ENCODE data around the gene TUBG2. TPM values are rescaled to one million over a fixed set of nuclear protein-coding genes. Genes with fewer than 3 reads are reported as not detected.

Gene TUBG2
- total RNA-seq, 3 donors from 2014 or later = 1.8 to 24.9 (median 6.1) TPM

DNA sequence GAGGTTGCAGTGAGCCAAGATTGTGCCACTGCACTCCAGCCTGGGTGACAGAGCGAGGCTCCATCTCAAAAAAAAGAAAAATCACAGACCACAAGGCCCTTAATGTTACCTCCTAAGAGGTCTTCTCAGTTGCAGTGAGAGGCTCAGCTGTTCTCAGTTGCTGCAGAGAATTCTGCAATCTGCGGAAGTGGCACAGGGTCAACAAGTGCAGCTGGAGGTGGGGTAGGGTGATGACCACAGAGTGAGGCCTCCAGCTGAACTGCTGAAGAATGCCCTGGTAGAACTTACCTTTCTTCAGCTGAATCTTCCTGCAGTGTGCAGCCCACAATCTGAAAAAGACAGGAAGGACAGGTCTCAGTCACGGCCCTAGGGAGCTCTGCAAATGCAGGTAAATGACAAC lies 49.5 kb downstream of the TUBG2 start:
- Histone ChIP-seq H3K9me3 (no peaks in the 10 kb centered on the region), H3K4me3 (no peak overlapping the region), H3K4me1 (ENCODE audit: low read depth) (no peaks in the 10 kb centered on the region), H3K36me3 (ENCODE audit: low read depth) (peaks cover 3% of the 10 kb centered on the region)
- intact Hi-C loops (cut with DNase I, micrococcal nuclease) = no loop called here
- ATAC-seq (no peak), DNase-seq (no peak)
- TF ChIP-seq CTCF (IDR thresholded peaks at IDR 0.05) = no peak

DNA sequence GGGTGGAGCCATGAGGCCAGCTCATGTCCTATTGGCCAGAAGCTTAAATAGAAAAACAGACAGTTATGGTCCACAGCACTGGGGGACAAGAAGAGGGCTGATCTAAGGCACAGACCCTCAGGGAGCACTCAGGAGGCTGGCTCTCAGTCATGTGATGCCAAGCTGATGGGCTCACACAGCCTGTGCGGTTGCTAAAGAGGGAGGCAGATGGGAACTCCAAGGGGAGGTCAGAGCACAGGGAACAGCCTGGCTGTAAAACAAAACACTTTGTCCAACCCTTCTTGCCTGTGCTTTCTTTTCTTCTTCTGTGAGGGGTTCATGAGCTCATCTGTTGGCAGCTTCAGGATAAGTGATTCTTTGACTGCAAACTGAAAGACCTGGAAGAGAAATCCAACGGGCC lies 50.5 kb downstream of the TUBG2 start:
- no peaks in the 10 kb centered on the region for H3K9me3 ChIP-seq
- H3K36me3 ChIP-seq (ENCODE audit: low read depth) = peaks cover 3% of the 10 kb centered on the region
- intact Hi-C loops (cut with DNase I, micrococcal nuclease) = no loop called here
- no peak overlapping the region for H3K4me3 ChIP-seq
- ATAC-seq (no peak), DNase-seq (no peak)
- no peak for TF ChIP-seq CTCF (IDR thresholded peaks at IDR 0.05)
- no peaks in the 10 kb centered on the region for H3K4me1 ChIP-seq (ENCODE audit: low read depth)

Small RNAs within 50 kb of the gene (microRNA-seq; reads per million reads assigned to microRNA genes)
- gene MIR6780A = not detected

Other genes starting within 250 kb of the TUBG2 start
- 100 to 1,000 TPM in 1 of 3 donors, 10 to 100 TPM in 2; 19.3 to 246 (median 52.4) TPM for gene CAVIN1, start 236.0 kb upstream of the TUBG2 start, total RNA-seq
- 100 to 1,000 TPM in 1 of 3 donors, 10 to 100 TPM in 2; 88.5 to 105 (median 95.6) TPM for gene ATP6V0A1, start 200.4 kb upstream of the TUBG2 start, total RNA-seq
- gene NAGLU, start 123.0 kb upstream of the TUBG2 start, total RNA-seq = 10 to 100 TPM; 28.9 to 51.8 (median 35.6) TPM
- gene HSD17B1, start 106.4 kb upstream of the TUBG2 start, total RNA-seq = 1 to 10 TPM; 1.5 to 2.5 (median 1.7) TPM
- gene COASY, start 97.1 kb upstream of the TUBG2 start, total RNA-seq = 10 to 100 TPM; 74.5 to 98.7 (median 87.8) TPM
- 100 to 1,000 TPM in 2 of 3 donors, 10 to 100 TPM in 1; 69.6 to 110 (median 103) TPM for gene MLX, start 92.2 kb upstream of the TUBG2 start, total RNA-seq
- 1 to 10 TPM; 1.9 to 6.4 (median 3.1) TPM for gene PSMC3IP, start 81.6 kb upstream of the TUBG2 start, total RNA-seq
- gene RETREG3, start 49.9 kb upstream of the TUBG2 start, total RNA-seq = 10 to 100 TPM; 56.4 to 72.2 (median 67.1) TPM
- 10 to 100 TPM; 17.2 to 42.6 (median 40.9) TPM for gene TUBG1, start 49.6 kb upstream of the TUBG2 start, total RNA-seq
- gene PLEKHH3, start 17.7 kb downstream of the TUBG2 start, total RNA-seq = 10 to 100 TPM in 2 of 3 donors, 1 to 10 TPM in 1; 4.3 to 27.5 (median 10.4) TPM
- gene CCR10, start 22.6 kb downstream of the TUBG2 start, total RNA-seq = 1 to 10 TPM in 2 of 3 donors, not detected in 1; 1.6 to 2.6 TPM
- gene CNTNAP1, start 23.2 kb downstream of the TUBG2 start, total RNA-seq = 10 to 100 TPM in 1 of 3 donors, 1 to 10 TPM in 2; 1.4 to 37.4 (median 7.1) TPM
- gene EZH1, start 85.8 kb downstream of the TUBG2 start, total RNA-seq = 10 to 100 TPM; 23.8 to 53.7 (median 31.7) TPM
- 10 to 100 TPM in 2 of 3 donors, 1 to 10 TPM in 1; 5.7 to 17.2 (median 10.3) TPM for gene RAMP2, start 101.9 kb downstream of the TUBG2 start, total RNA-seq
- 10 to 100 TPM; 45.6 to 85.6 (median 83.3) TPM for gene VPS25, start 114.2 kb downstream of the TUBG2 start, total RNA-seq
- gene WNK4, start 121.3 kb downstream of the TUBG2 start, total RNA-seq = 10 to 100 TPM; 17.5 to 55.8 (median 32.4) TPM
- gene COA3, start 139.4 kb downstream of the TUBG2 start, total RNA-seq = 100 to 1,000 TPM in 2 of 3 donors, 10 to 100 TPM in 1; 92.7 to 151 (median 148) TPM
- gene CNTD1, start 139.6 kb downstream of the TUBG2 start, total RNA-seq = 1 to 10 TPM in 2 of 3 donors, under 1 TPM in 1; 0.79 to 3.3 (median 1.2) TPM
- 100 to 1,000 TPM; 130 to 142 (median 137) TPM for gene BECN1, start 165.0 kb downstream of the TUBG2 start, total RNA-seq
- 100 to 1,000 TPM in 1 of 3 donors, 10 to 100 TPM in 2; 87.7 to 112 (median 91.8) TPM for gene PSME3, start 174.1 kb downstream of the TUBG2 start, total RNA-seq
- 1 to 10 TPM in 1 of 3 donors, under 1 TPM in 2; 0.92 to 2.1 (median 0.96) TPM for gene AOC2, start 185.3 kb downstream of the TUBG2 start, total RNA-seq
- 100 to 1,000 TPM in 1 of 3 donors, 10 to 100 TPM in 2; 10.6 to 175 (median 25.4) TPM for gene AOC3, start 191.9 kb downstream of the TUBG2 start, total RNA-seq
- under 1 TPM in 1 of 3 donors, not detected in 2; 0.67 TPM for gene G6PC1, start 241.5 kb downstream of the TUBG2 start, total RNA-seq

All from mucosa of descending colon (tissue), 3 donors.